GM21526 (cell line): ENCODE data around the gene GFI1.
"Not testable (repeated sequence)": the region's sequence is repeated elsewhere in the genome, so short reads cannot be mapped to it uniquely, and the experiment has no call there.

Source experiments
- ATAC-seq: cut with Tn5 transposase; IDR thresholded peaks from one replicate; pipeline ENCODE4 v1.9.1; 2021; ENCODE audit warnings: moderate library complexity; ENCODE audit not compliant: unreplicated experiment, low FRiP score

Gene GFI1

DNA sequence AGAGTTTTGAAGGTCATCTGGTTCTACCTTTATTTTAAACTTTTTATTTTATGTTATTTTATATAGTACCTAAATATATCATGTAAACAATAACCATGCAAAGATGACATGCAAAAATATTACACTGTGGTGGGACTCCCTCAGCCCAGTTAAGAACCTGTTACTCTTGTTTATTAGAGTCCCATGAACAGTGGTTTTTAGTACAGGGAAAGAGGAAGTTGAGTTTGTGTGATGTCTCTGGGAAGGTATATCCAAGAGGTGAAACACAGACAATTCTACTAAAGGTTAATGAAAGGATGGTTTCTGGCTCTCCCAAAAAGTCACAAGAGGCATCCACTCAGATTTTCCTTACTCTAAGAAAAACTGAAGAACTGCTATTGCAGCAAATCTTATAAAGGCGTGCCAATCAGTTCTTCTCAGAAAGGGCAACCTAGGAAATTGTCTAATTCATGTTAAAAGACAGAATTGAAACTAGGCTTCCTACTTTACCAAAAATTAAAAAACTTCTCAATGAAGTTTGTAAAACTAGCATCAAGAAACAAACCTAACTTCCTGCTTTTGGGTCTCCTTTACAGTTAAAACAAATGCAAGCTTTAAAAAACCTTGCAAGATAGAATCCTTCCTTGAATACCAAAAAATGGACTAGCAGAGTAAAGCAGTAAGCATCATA, 19.9 kb downstream of the GFI1 start:
- ATAC-seq: no peak

DNA sequence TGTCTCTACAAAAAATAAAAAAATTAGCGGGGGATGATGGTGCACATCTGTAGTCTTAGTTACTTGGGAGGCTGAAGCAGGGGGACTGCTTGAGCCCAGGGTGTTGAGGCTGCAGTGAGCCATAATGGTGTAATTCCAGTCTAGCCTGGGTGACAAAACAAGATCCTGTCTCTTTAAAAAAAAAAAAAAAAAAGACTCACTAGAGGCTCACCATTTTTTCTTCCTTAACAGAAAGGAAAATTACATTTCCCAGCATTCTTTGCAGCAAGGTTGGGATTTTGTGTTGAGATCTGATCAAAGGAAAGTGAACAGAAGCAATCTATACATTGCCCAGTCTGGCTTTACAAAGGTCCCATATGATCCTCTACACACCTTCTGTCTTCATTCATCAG, 21.5 kb downstream of the GFI1 start:
- ATAC-seq: no peak

- no peak for ATAC-seq
Observed at GRCh38 chr1:92464588-92465255, 22.0 kb downstream of the GFI1 start.

- peak; percentile 78 for ATAC-seq
Observed at GRCh38 chr1:92461364-92462097, 25.2 kb downstream of the GFI1 start.

DNA sequence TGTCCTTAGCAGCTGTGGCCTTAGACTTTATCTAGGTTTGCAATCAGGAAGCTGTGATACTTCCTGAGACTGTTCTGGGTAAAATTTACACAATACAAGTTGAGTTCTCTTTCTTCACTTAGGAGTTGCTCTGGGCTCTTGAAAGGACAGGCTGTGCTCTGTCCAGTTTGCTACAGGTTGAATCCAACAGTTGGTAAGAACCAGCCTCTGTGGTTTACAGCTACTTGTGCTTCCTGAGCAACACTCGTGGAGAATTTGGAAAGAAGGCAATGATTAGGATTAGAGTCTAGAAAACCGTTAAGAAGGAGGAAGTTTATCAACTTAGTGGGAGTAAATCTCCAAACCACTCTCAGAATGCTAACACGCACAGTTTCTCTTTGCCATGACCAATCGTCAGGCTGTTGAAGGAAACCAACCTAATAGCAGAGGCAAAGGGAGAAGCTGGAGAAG, 26.8 kb downstream of the GFI1 start:
- no peak for ATAC-seq

DNA sequence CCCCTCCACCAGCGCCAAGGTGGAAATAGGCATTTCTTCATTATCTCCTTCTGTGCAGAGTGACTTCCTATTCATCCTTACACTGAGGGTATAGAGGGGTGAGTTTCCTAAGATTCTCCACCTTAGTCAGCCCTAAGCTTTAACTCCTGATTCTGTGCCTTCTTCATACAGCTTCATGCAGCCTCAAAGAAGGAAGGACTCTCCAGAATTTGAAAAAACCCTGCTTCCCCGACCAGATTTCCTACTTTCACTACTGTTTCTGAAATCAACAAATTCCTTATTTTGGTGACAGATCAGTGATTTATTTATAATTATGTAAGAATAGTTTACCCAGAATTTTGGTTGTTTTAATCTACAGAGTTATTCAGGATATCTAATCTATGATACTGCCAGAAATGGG, 28.6 kb downstream of the GFI1 start:
- no peak for ATAC-seq

DNA sequence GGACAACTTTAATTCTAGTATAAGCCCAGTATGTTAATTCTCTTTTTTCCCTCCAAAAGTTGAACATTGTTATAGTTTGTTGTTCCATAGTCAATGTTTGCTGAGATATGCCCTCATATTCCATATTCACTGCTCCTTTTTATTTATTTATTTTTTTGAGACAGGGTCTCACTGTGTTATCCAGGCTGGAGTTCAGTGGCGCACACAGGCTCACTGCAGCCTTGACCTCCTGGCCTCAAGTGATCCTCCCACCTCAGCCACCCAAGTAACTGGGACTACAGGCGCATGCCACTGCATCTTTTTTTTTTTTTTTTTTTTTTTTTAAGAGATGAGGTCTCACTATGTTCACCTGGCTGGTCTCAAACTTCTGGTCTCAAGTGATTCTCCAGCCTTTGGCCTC, 38.7 kb downstream of the GFI1 start:
- no peak for ATAC-seq

GRCh38 chr1:92447033-92447681, 39.6 kb downstream of the GFI1 start:
- no peak for ATAC-seq

GRCh38 chr1:92446546-92446945, 40.2 kb downstream of the GFI1 start:
- no peak for ATAC-seq

- no peak for ATAC-seq
Observed at GRCh38 chr1:92445865-92446264, 40.9 kb downstream of the GFI1 start.

GRCh38 chr1:92444351-92444750, 42.4 kb downstream of the GFI1 start:
- no peak for ATAC-seq

DNA sequence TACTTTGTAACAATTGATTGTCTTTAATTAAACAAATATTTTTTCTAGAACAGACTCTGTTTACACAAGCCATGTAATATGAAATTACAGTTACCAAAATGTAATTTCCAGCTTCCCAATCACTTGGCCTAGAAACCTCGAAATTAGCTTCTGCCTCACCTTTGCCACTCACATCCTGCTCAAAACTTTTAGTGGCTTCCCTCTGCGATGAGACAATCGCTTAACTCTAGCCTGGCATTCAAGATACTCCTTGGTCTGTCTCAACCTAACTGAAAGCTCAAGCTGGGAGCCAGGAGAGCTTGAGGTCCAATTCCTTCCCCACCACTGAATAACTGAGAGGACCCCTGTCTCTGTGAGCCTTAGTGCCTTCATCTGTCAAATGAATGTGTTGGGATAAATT, 42.8 kb downstream of the GFI1 start:
- no peak for ATAC-seq

- no peak for ATAC-seq
Observed at GRCh38 chr1:92442351-92442750, 44.4 kb downstream of the GFI1 start.

DNA sequence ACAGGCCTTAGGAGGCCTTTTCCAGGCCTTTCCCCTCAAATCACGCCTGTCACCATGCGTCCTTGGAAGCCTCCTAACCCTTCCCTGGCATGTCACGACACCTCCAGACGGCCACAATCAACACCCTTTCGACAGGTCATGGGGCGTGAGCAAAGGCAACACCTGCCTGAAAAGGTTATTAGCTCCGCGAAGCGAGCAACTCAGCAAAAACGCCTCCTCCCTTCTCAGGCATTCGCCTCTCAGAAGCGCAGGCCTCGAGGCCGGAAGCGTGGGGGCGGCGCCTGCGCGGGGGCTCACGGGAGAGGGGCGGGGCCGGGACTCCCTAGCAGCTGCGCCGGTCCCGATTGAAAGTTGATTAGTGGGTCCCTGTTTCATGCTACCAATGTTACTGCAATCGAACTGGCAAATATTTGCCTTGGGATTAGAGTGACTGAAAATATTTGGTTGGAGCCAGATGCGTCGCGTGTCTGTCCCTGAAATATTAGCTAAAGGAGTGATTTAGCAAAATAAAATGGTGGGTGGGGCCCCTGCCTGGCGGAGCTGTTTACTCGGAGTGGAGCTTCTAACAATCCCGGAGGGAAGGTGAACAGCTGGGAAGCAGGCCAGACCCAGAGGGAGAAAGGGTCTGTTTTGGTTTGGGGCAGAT, 44.9 kb downstream of the GFI1 start:
- ATAC-seq: no peak

- no peak for ATAC-seq
Observed at GRCh38 chr1:92441316-92441696, 45.4 kb downstream of the GFI1 start.

DNA sequence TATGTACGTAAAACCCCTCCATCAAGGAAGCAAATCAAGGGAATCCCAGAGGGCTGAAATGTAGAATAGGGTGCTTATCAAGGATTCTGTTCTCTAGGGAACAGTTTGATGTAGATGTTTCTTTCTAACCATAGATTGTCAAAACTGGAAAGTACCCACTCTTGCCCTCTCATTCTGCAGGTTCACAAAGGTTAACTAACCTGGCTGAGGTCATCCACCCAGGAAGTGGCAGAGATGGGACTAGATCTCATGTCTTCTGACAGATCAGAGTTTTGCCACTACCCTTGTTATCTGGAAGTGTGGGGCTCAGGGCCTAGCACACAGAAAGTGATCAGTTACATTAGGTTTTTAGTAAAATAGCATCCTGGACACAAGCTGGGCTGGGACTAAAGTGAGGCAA, 47.4 kb downstream of the GFI1 start:
- ATAC-seq: no peak

- not testable (repeated sequence) for ATAC-seq
Observed at GRCh38 chr1:92434572-92434971, 52.2 kb downstream of the GFI1 start.

DNA sequence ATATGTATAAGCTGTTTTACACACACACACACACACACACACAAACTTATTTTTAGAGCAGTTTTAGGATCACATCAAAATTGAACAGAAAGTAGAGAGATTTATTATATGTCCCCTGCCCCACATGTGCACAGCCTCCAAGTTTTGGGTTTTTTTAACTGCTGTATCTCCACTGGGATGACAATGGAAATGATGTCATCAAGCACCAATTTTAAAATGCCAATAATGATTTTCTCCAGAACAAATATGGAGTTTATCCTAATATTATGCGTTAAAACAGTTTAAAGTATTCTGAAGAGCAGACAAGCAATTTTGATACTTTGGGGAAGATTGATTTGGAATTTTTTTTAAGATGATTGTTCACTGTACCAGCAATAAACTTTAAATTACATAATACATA, 56.7 kb downstream of the GFI1 start:
- ATAC-seq: no peak

GRCh38 chr1:92425617-92426016, 61.1 kb downstream of the GFI1 start:
- ATAC-seq: no peak
